MCF 10A (cell line): Measurements from ENCODE around the gene CEP295NL. TPM values are rescaled to one million over a fixed set of nuclear protein-coding genes. Genes with fewer than 3 reads are reported as not detected.

Experiments
- BruUV-seq: library from RNA; stranded (reverse); fragments of 400-500 nt; replicated peaks from 2 replicates; lab custom pipeline; 2021; lab: Mats Ljungman, UMichigan
- CTCF ChIA-PET: fragments of 300-600 bp; sonication (Branson Sonifier 250); formaldehyde crosslinking; extraction: SDS; loops from one replicate; lab custom pipeline; 2021; ENCODE audit warnings: antibody characterized with exemption, inconsistent platforms; lab: Yijun Ruan, JAX
- POLR2A ChIA-PET: fragments of 300-600, 350-650 bp; sonication (Branson Sonifier 250); formaldehyde crosslinking; extraction: SDS; loops from one replicate; lab custom pipeline; 2020; ENCODE audit warnings: antibody characterized with exemption, inconsistent platforms; lab: Yijun Ruan, JAX
- DNase-seq: peaks from one replicate; pipeline ENCODE4 v3.0.0-alpha.2; 2018; ENCODE audit not compliant: unreplicated experiment
- H3K27ac Mint-ChIP-seq: one replicate; pipeline ENCODE4 v1.8.0; 2022; ENCODE audit warnings: mild to moderate bottlenecking, low read depth, mixed read lengths; ENCODE audit not compliant: unreplicated experiment
- H3K27me3 Mint-ChIP-seq: one replicate; pipeline ENCODE4 v1.8.0; 2022; ENCODE audit warnings: mixed read lengths; ENCODE audit not compliant: insufficient read depth, unreplicated experiment
- H3K36me3 Mint-ChIP-seq: one replicate; pipeline ENCODE4 v1.8.0; 2022; ENCODE audit warnings: mild to moderate bottlenecking, moderate library complexity, mixed read lengths; ENCODE audit not compliant: insufficient read depth, unreplicated experiment
- H3K4me1 Mint-ChIP-seq: one replicate; pipeline ENCODE4 v1.8.0; 2022; ENCODE audit warnings: mixed read lengths; ENCODE audit not compliant: insufficient read depth, unreplicated experiment
- H3K4me3 Mint-ChIP-seq: one replicate; pipeline ENCODE4 v1.8.0; 2022; ENCODE audit warnings: mild to moderate bottlenecking, moderate library complexity, mixed read lengths; ENCODE audit not compliant: unreplicated experiment
- H3K9me3 Mint-ChIP-seq: one replicate; pipeline ENCODE4 v1.8.0; 2022; ENCODE audit warnings: mixed read lengths; ENCODE audit not compliant: unreplicated experiment
- intact Hi-C: fragments of 100-400 bp; cut with micrococcal nuclease; formaldehyde crosslinking; loops from 2 replicates; pipeline ENCODE4 v1.14.1; 2022
- total RNA-seq: library from RNA; stranded (reverse); gene quantifications from 2 replicates; pipeline ENCODE4 v1.2.3, GENCODE V29; 2022
- TF ChIP-seq, protein P1 (sequence below): fragments of 200-600 bp; IDR thresholded peaks from one replicate; pipeline ENCODE4 v1.8.0; 2022; ENCODE audit warnings: antibody characterized with exemption, mild to moderate bottlenecking; ENCODE audit not compliant: unreplicated experiment

The CEP295NL gene
- total RNA-seq, 1 experiment from 2014 or later: 0.68 TPM

DNA sequence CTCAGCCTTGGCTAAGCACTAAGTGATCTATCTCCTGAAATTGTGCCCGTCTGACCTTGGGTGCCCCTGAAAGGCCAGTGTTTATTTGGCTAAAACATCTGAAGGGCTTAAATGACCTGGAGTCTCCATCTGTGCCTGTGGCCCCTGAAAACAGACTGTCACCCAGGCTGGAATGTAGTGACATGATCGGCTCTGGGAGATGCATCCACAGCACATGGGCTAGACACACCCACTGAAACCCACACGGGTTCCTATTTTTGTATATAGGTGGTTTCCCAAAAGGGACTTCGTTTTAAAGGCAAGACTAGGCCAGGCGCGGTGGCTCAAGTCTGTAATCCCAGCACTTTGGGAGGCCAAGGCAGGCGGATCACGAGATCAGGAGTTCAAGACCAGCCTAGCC, 13.5 kb downstream of the CEP295NL start:
- Mint-ChIP-seq H3K4me3 (no peak overlapping the region), H3K27ac (no peak overlapping the region), H3K4me1 (peaks cover 10% of the 10 kb centered on the region), H3K36me3 (peaks cover 9% of the 10 kb centered on the region), H3K27me3 (no peaks in the 10 kb centered on the region), H3K9me3 (no peaks in the 10 kb centered on the region)
- TF ChIP-seq, protein P1, sequence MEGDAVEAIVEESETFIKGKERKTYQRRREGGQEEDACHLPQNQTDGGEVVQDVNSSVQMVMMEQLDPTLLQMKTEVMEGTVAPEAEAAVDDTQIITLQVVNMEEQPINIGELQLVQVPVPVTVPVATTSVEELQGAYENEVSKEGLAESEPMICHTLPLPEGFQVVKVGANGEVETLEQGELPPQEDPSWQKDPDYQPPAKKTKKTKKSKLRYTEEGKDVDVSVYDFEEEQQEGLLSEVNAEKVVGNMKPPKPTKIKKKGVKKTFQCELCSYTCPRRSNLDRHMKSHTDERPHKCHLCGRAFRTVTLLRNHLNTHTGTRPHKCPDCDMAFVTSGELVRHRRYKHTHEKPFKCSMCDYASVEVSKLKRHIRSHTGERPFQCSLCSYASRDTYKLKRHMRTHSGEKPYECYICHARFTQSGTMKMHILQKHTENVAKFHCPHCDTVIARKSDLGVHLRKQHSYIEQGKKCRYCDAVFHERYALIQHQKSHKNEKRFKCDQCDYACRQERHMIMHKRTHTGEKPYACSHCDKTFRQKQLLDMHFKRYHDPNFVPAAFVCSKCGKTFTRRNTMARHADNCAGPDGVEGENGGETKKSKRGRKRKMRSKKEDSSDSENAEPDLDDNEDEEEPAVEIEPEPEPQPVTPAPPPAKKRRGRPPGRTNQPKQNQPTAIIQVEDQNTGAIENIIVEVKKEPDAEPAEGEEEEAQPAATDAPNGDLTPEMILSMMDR: no peak
- intact Hi-C loops: no loop called here
- no peak for DNase-seq
- CTCF ChIA-PET: no interaction called here
- BruUV-seq: no TSS peak
- POLR2A ChIA-PET: interaction anchor here (1.0 kb wide), 1 partner anchor 12 kb away, joined by 3 read pairs; no protein-coding TSS in a partner anchor

- TF ChIP-seq, protein P1: no peak
- POLR2A ChIA-PET: interaction anchor here (0.6 to 1.0 kb wide), 2 partner anchors 11 to 27 kb away, joined by 3 read pairs; no protein-coding TSS in a partner anchor
- Mint-ChIP-seq H3K36me3 (peaks cover 9% of the 10 kb centered on the region), H3K4me3 (no peak overlapping the region), H3K27ac (no peak overlapping the region), H3K4me1 (peaks cover 10% of the 10 kb centered on the region), H3K9me3 (no peaks in the 10 kb centered on the region), H3K27me3 (no peaks in the 10 kb centered on the region)
- no TSS peak for BruUV-seq
- CTCF ChIA-PET: no interaction called here
- no peak for DNase-seq
- intact Hi-C loops: no loop called here
Measured at GRCh38 chr17:78888941-78889518, 14.0 kb downstream of the CEP295NL start.

DNA sequence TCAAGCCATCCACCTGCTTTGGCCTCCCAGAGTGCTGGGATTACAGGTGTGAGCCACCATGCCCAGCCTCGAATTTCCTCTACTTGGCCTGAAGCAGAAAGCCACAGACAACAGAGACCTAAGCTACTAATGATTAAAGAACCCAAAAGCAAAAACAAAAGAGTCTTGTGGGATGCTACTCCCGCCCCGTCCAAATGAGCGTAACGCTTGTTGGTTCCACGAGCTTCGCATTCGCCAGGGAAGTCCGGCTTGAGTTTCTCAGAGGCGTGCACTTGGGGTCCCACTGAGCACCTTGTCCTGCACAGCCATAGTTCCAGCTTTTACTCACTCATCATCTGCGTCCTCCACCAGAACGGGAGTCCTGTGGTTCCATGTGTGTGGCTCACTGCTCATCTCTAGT, 16.0 kb downstream of the CEP295NL start:
- TF ChIP-seq, protein P1: no peak
- no TSS peak for BruUV-seq
- Mint-ChIP-seq H3K27me3 (no peaks in the 10 kb centered on the region), H3K4me3 (no peak overlapping the region), H3K36me3 (peaks cover 9% of the 10 kb centered on the region), H3K9me3 (no peaks in the 10 kb centered on the region), H3K4me1 (peaks cover 21% of the 10 kb centered on the region), H3K27ac (peak overlapping the region; percentile 10)
- DNase-seq: no peak
- ChIA-PET CTCF (interaction anchor here (0.6 to 0.7 kb wide), 3 partner anchors 29 to 416 kb away, joined by 3 to 4 read pairs (median 3); no protein-coding TSS in a partner anchor), POLR2A (interaction anchor here (1.8 kb wide), 1 partner anchor 25 kb away, joined by 9 read pairs; no protein-coding TSS in a partner anchor)
- intact Hi-C loops: no loop called here

DNA sequence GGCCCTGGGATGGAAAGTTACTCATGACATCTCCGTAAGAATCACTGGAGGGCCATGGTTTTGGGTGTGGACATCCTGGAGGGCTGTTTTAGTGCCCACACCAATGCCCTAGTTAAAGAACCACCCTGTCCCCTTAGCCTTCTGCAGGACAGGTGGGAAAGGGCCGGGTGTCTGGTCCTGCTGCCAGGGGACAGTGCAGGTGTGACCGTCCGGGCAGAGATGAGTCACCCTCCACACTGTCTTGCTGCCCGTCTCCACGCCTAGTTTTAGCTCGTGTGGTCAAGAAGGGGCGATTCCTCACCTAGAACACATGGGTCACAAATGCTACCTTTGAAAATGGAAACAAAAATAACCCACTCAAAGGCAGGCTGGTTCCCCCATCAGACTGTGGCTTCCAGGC, 17.0 kb downstream of the CEP295NL start:
- CTCF ChIA-PET: interaction anchor here (2.0 kb wide), 1 partner anchor 48 kb away, joined by 4 read pairs; no protein-coding TSS in a partner anchor
- intact Hi-C loops: no loop called here
- Mint-ChIP-seq H3K27me3 (no peaks in the 10 kb centered on the region), H3K36me3 (peaks cover 4% of the 10 kb centered on the region), H3K4me1 (peaks cover 21% of the 10 kb centered on the region), H3K27ac (peak overlapping the region; percentile 61), H3K4me3 (no peak overlapping the region), H3K9me3 (no peaks in the 10 kb centered on the region)
- TF ChIP-seq, protein P1: no peak
- POLR2A ChIA-PET: no interaction called here
- no TSS peak for BruUV-seq
- no peak for DNase-seq
